ENCODE measurements around the gene NPAS3.

DNA sequence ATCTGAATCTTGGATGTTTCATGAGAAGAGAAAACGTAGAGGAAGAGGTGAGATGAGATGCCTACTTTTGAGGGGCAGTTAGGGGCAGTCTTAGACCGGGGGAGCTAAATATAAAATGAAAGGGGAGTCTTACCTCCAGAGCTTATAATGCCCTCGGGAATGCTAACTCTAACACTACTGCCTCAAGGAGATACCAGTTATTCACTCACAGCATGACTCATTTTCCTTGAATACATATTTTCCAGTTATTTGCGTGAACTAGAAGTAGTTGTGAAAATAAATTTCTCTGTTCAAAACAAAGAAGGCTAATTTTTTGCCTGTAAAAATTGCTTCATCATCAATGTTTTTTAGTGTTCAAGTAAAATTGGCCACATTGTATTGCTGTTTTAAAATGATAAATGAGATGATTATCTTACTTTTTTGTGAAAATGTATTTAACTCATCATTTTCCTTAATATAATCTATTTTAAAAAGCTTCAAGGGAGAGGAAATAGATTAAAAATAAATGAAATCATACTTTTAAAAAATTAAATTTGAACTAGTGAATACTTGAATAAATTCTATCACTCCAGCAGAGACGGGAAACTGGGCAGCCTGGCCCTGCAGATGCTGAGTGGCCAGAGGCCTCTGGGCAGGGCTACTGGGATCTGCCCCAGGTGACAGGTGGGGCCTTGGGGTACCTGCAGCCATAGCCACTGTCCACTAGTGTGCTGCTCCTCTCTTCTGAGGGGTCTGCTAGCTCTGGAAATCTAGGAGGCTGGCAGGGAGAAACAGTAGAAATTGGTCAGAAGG is 672.9 kb downstream of the NPAS3 start:
- TF ChIP-seq CTCF (IDR thresholded peaks at IDR 0.05; ENCODE audit: extremely low read depth in 1 of 2, insufficient read depth in 1 of 2, low read depth in 1 of 2, low read length in 2 of 2) (no peak), MYC (IDR thresholded peaks at IDR 0.05; ENCODE audit: low read depth, low read length) (no peak), EZH2 (IDR thresholded peaks at IDR 0.05; ENCODE audit: borderline replicate concordance, low read depth, low read length, severe bottlenecking) (no peak)

Data from endothelial cell of umbilical vein (primary cell).